GM23338 (cell line): ENCODE measurements around the gene NCKAP5. TPM values are rescaled to one million over a fixed set of nuclear protein-coding genes. Genes with fewer than 3 reads are reported as not detected.

ENCODE experiments used
- ATAC-seq: fragments of 200-7000 bp; cut with Tn5 transposase; 3 replicates; pipeline ENCODE4 v1.9.1; 2020
- DNase-seq: peaks from one replicate; pipeline ENCODE4 v3.0.0-alpha.2; 2015; ENCODE audit warnings: low spot score
- H2AFZ ChIP-seq: fragments of 200-600 bp; sonication (generic); 2 replicates; pipeline ENCODE4 v1.8.0; 2016; ENCODE audit warnings: antibody characterized with exemption, mild to moderate bottlenecking, moderate library complexity
- H3F3A ChIP-seq: fragments of 200-600 bp; sonication (generic); replicated peaks from 2 replicates; pipeline ENCODE4 v1.8.0; 2017; ENCODE audit warnings: antibody characterized with exemption, mixed run types, low read depth
- H3K27ac ChIP-seq: fragments of 200-600 bp; sonication (generic); 2 replicates; pipeline ENCODE4 v1.6.1; 2016; ENCODE audit warnings: low read depth
- H3K27me3 ChIP-seq: fragments of 200-600 bp; sonication (generic); 2 replicates; pipeline ENCODE4 v1.8.0; 2016; ENCODE audit warnings: mild to moderate bottlenecking, mixed run types, moderate library complexity; ENCODE audit not compliant: insufficient read depth
- H3K36me3 ChIP-seq: fragments of 200-600 bp; sonication (generic); 2 replicates; pipeline ENCODE4 v1.8.0; 2016; ENCODE audit warnings: mild to moderate bottlenecking; ENCODE audit not compliant: insufficient read depth
- H3K4me1 ChIP-seq: fragments of 200-600 bp; sonication (generic); 2 replicates; pipeline ENCODE4 v1.8.0; 2016; ENCODE audit warnings: mild to moderate bottlenecking, moderate library complexity; ENCODE audit not compliant: insufficient read depth
- H3K4me2 ChIP-seq: fragments of 200-600 bp; sonication (generic); 2 replicates; pipeline ENCODE4 v1.7.1; 2017; ENCODE audit warnings: mixed run types
- H3K4me3 ChIP-seq: fragments of 200-600 bp; sonication (generic); 2 replicates; pipeline ENCODE4 v1.6.1; 2016; ENCODE audit warnings: mixed run types
- H3K79me2 ChIP-seq: fragments of 200-600 bp; sonication (generic); replicated peaks from 2 replicates; pipeline ENCODE4 v1.8.0; 2017; ENCODE audit warnings: mild to moderate bottlenecking; ENCODE audit not compliant: insufficient read depth
- H3K9me2 ChIP-seq: fragments of 200-600 bp; sonication (generic); 2 replicates; pipeline ENCODE4 v1.8.0; 2017; ENCODE audit not compliant: insufficient read depth
- H4K20me1 ChIP-seq: fragments of 200-600 bp; sonication (generic); replicated peaks from 2 replicates; pipeline ENCODE4 v1.8.0; 2017; ENCODE audit warnings: mild to moderate bottlenecking; ENCODE audit not compliant: insufficient read depth
- H3K27ac Mint-ChIP-seq: 2 replicates; pipeline ENCODE4 v1.8.0; 2020; ENCODE audit warnings: inconsistent platforms, mild to moderate bottlenecking, moderate library complexity, mixed read lengths
- H3K27me3 Mint-ChIP-seq: 3 replicates; pipeline ENCODE4 v1.8.0; 2022; ENCODE audit warnings: low read depth, mild to moderate bottlenecking, moderate library complexity, mixed read lengths, inconsistent platforms; ENCODE audit not compliant: insufficient read depth, poor library complexity
- H3K36me3 Mint-ChIP-seq: 3 replicates; pipeline ENCODE4 v1.8.0; 2021; ENCODE audit warnings: low read depth, mild to moderate bottlenecking, inconsistent platforms, moderate library complexity, mixed read lengths
- H3K4me1 Mint-ChIP-seq: 3 replicates; pipeline ENCODE4 v1.8.0; 2020; ENCODE audit warnings: mild to moderate bottlenecking, inconsistent platforms, mixed read lengths
- H3K4me3 Mint-ChIP-seq: 3 replicates; pipeline ENCODE4 v1.8.0; 2021; ENCODE audit warnings: moderate library complexity, mild to moderate bottlenecking, inconsistent platforms, mixed read lengths
- H3K9me3 Mint-ChIP-seq: 3 replicates; pipeline ENCODE4 v1.8.0; 2020; ENCODE audit warnings: moderate library complexity, mild to moderate bottlenecking, inconsistent platforms, mixed read lengths
- CREB1 ChIP-seq: fragments of 250-450 bp; sonication (Bioruptor Pico); IDR thresholded peaks from 2 replicates; pipeline ENCODE4 v1.5.0; 2020; ENCODE audit warnings: low read depth, mild to moderate bottlenecking, moderate library complexity
- ETS1 ChIP-seq: IDR thresholded peaks from 2 replicates; pipeline ENCODE4 v1.6.1; 2016; ENCODE audit warnings: antibody characterized with exemption
- EZH2 ChIP-seq: fragments of 200-600 bp; sonication (generic); IDR thresholded peaks from one replicate; pipeline ENCODE4 v1.8.0; 2017; ENCODE audit warnings: antibody characterized with exemption, mild to moderate bottlenecking, low read depth; ENCODE audit not compliant: unreplicated experiment
- EZH2phosphoT487 ChIP-seq: fragments of 200-600 bp; sonication (generic); IDR thresholded peaks from one replicate; pipeline ENCODE4 v1.8.1; 2018; ENCODE audit warnings: antibody characterized with exemption; ENCODE audit not compliant: unreplicated experiment
- JUNB ChIP-seq: IDR thresholded peaks from one replicate; pipeline ENCODE4 v1.6.1; 2016; ENCODE audit warnings: antibody characterized with exemption; ENCODE audit not compliant: unreplicated experiment
- NANOG ChIP-seq: IDR thresholded peaks from 2 replicates; pipeline ENCODE4 v1.6.1; 2016; ENCODE audit warnings: antibody characterized with exemption, borderline replicate concordance
- POLR2AphosphoS5 ChIP-seq: IDR thresholded peaks from 2 replicates; pipeline ENCODE4 v1.6.1; 2016; ENCODE audit warnings: antibody characterized with exemption, low read depth
- REST ChIP-seq: IDR thresholded peaks from one replicate; pipeline ENCODE4 v1.6.1; 2018; ENCODE audit warnings: antibody characterized with exemption; ENCODE audit not compliant: unreplicated experiment
- STAT1 ChIP-seq: IDR thresholded peaks from one replicate; pipeline ENCODE4 v1.6.1; 2016; ENCODE audit warnings: antibody characterized with exemption; ENCODE audit not compliant: unreplicated experiment
- ZNF114 ChIP-seq: fragments of 250-450 bp; sonication (Bioruptor Pico); IDR thresholded peaks from 2 replicates; pipeline ENCODE4 v1.5.0; 2020; ENCODE audit warnings: mild to moderate bottlenecking, moderate library complexity
- ZNF331 ChIP-seq: fragments of 250-450 bp; sonication (Bioruptor Pico); IDR thresholded peaks from 2 replicates; pipeline ENCODE4 v1.5.0; 2020; ENCODE audit warnings: low read depth, mild to moderate bottlenecking, moderate library complexity
- ZNF462 ChIP-seq: fragments of 250-450 bp; sonication (Bioruptor Pico); IDR thresholded peaks from 2 replicates; pipeline ENCODE4 v1.5.0; 2020; ENCODE audit warnings: mild to moderate bottlenecking, moderate library complexity
- polyA plus RNA-seq: library from polyadenylated mRNA; unstranded; fragments of >200 nt; fragmentation: Nextera tagmentation; extraction: Ambion mirVana; gene quantifications from 2 replicates; pipeline ENCODE4 v1.2.1, GENCODE V29; 2016
- total RNA-seq: library from RNA; depleted of rRNA; stranded (reverse); fragments of >200 nt; shearing (Covaris generic); gene quantifications from 2 replicates; pipeline ENCODE4 v1.2.3, GENCODE V29; 2014
- TF ChIP-seq, protein P1 (sequence below), 2 experiments: fragments of 200-600 bp in 1 of 2; sonication (generic) in 1 of 2; conservative IDR thresholded peaks; 2 replicates each; pipeline versions ENCODE4 v1.5.1 to v1.6.1; 2016 to 2017; ENCODE audit warnings: antibody characterized with exemption in 2 of 2, low read depth in 2 of 2, mild to moderate bottlenecking in 2 of 2, moderate library complexity in 1 of 2

The NCKAP5 gene
- total and polyA plus RNA-seq, 2 experiments from 2014 or later, result 0.34 to 0.73 TPM

DNA sequence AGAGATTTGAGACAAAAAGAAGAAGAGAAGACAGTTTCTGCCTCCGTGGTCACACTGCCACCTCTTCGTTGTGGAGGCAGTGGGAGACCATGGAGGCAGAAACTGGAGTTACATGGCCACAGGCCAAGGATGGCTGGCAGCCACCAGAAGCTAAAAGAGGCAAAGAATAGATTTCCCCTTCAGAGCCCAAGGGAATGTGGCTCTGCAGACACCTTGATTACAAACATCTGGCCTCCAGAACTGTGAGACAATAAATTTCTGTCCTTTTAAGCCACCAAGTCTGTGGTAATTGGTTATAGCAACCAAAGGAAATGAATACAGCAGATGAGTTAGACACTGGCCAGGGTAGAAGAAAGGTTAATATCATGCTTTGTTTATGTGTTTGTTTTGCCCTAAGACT is 477.9 kb downstream of the NCKAP5 start:
- DNase-seq (no peak), ATAC-seq (no peak)
- Histone ChIP-seq H3K27me3 (no peaks in the 10 kb centered on the region), H2AFZ (no peak overlapping the region), H3K36me3 (no peaks in the 10 kb centered on the region), H3F3A (no peaks in the 10 kb centered on the region), H3K9me2 (0 out of 2 replicates have a peak, but pooled peaks cover 9% of the 10 kb centered on the region), H3K4me2 (no peak overlapping the region), H3K79me2 (no peaks in the 10 kb centered on the region), H3K4me1 (no peaks in the 10 kb centered on the region; the same call in 1 of the 2 replicates), H3K4me3 (no peak overlapping the region), H3K27ac (no peak overlapping the region), H4K20me1 (no peaks in the 10 kb centered on the region)
- Mint-ChIP-seq H3K4me3 (no peak overlapping the region), H3K4me1 (peaks cover 3% of the 10 kb centered on the region; the same call in 1 of the 3 replicates), H3K27ac (no peak overlapping the region), H3K27me3 (no peaks in the 10 kb centered on the region), H3K36me3 (no peaks in the 10 kb centered on the region), H3K9me3 (no peaks in the 10 kb centered on the region; the same call in 2 of the 3 replicates)
- TF ChIP-seq CREB1 (no peak), REST (no peak), STAT1 (no peak), ZNF331 (CRISPR knock-in tag) (no peak), EZH2phosphoT487 (no peak), EZH2 (no peak), POLR2AphosphoS5 (no peak), ZNF462 (CRISPR knock-in tag) (no peak), NANOG (no peak), ZNF114 (no peak), ETS1 (no peak), JUNB (no peak)
- TF ChIP-seq, protein P1, sequence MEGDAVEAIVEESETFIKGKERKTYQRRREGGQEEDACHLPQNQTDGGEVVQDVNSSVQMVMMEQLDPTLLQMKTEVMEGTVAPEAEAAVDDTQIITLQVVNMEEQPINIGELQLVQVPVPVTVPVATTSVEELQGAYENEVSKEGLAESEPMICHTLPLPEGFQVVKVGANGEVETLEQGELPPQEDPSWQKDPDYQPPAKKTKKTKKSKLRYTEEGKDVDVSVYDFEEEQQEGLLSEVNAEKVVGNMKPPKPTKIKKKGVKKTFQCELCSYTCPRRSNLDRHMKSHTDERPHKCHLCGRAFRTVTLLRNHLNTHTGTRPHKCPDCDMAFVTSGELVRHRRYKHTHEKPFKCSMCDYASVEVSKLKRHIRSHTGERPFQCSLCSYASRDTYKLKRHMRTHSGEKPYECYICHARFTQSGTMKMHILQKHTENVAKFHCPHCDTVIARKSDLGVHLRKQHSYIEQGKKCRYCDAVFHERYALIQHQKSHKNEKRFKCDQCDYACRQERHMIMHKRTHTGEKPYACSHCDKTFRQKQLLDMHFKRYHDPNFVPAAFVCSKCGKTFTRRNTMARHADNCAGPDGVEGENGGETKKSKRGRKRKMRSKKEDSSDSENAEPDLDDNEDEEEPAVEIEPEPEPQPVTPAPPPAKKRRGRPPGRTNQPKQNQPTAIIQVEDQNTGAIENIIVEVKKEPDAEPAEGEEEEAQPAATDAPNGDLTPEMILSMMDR (conservative IDR thresholded peaks at IDR 0.05; ENCODE audit: low read depth in 2 of 2), result no peak
